Panc1 (cell line): ENCODE measurements around the gene NYAP1. TPM values are rescaled to one million over a fixed set of nuclear protein-coding genes. Genes with fewer than 3 reads are reported as not detected.
"Not testable (repeated sequence)": the region's sequence is repeated elsewhere in the genome, so short reads cannot be mapped to it uniquely, and the experiment has no call there.

ENCODE experiments used
- ATAC-seq: fragments of 200-7000 bp; cut with Tn5 transposase; 2 replicates; pipeline ENCODE4 v1.9.1; 2020; ENCODE audit warnings: mild to moderate bottlenecking, moderate library complexity
- BruUV-seq: library from RNA; stranded (reverse); fragments of 400-500 nt; replicated peaks from 2 replicates; lab custom pipeline; 2021; lab: Mats Ljungman, UMichigan
- CTCF ChIA-PET: fragments of 300-600 bp; sonication (Branson Sonifier 250); formaldehyde crosslinking; loops from one replicate; lab custom pipeline; 2022; ENCODE audit warnings: antibody characterized with exemption; lab: Charles Lee
- POLR2A ChIA-PET: fragments of 300-600 bp; sonication (Branson Sonifier 250); formaldehyde crosslinking; loops from one replicate; lab custom pipeline; 2022; ENCODE audit warnings: antibody characterized with exemption; lab: Charles Lee
- DNase-seq: peaks from one replicate; pipeline ENCODE4 v3.0.0-alpha.2; 2010; ENCODE audit warnings: low read depth, low spot score
- H3K27ac ChIP-seq: 2 replicates; pipeline ENCODE4 v1.5.1; 2011; ENCODE audit warnings: mild to moderate bottlenecking, low read length, inconsistent platforms
- H3K27me3 ChIP-seq: fragments of 200-500 bp; sonication (Bioruptor generic); 2 replicates; pipeline ENCODE4 v1.6.0; 2014; ENCODE audit warnings: low read length, inconsistent platforms; ENCODE audit not compliant: control insufficient read depth, insufficient read depth
- H3K36me3 ChIP-seq: fragments of 200-500 bp; sonication (Bioruptor generic); 2 replicates; pipeline ENCODE4 v1.5.1; 2014; ENCODE audit warnings: inconsistent platforms, mild to moderate bottlenecking, low read length, moderate library complexity; ENCODE audit not compliant: control insufficient read depth, insufficient read depth
- H3K4me1 ChIP-seq: 2 replicates; pipeline ENCODE4 v1.5.1; 2011; ENCODE audit warnings: inconsistent platforms, mild to moderate bottlenecking, low read length, moderate library complexity; ENCODE audit not compliant: control insufficient read depth, insufficient read depth
- H3K4me3 ChIP-seq, 2 experiments: 2 replicates each; pipeline ENCODE4 v1.5.1; 2011 to 2012; ENCODE audit warnings: low read depth in 2 of 2, low read length in 2 of 2, mild to moderate bottlenecking in 2 of 2, inconsistent platforms in 1 of 2, moderate library complexity in 1 of 2
- H3K9me3 ChIP-seq: fragments of 200-500 bp; sonication (Bioruptor generic); 2 replicates; pipeline ENCODE4 v1.5.1; 2014; ENCODE audit warnings: low read depth, mild to moderate bottlenecking, inconsistent platforms, low read length, moderate library complexity; ENCODE audit not compliant: control insufficient read depth, insufficient read depth
- POLR2AphosphoS5 ChIP-seq: IDR thresholded peaks from 2 replicates; pipeline ENCODE4 v1.6.1; 2012; ENCODE audit warnings: mild to moderate bottlenecking, low read depth, low read length, moderate library complexity
- SIN3A ChIP-seq: IDR thresholded peaks from 2 replicates; pipeline ENCODE4 v1.6.1; 2012; ENCODE audit warnings: low read depth, mild to moderate bottlenecking, low read length, moderate library complexity, borderline replicate concordance; ENCODE audit not compliant: insufficient read depth
- TCF7L2 ChIP-seq: IDR thresholded peaks from 2 replicates; pipeline ENCODE4 v1.6.1; 2011; ENCODE audit warnings: mild to moderate bottlenecking, low read depth, low read length, inconsistent platforms
- in situ Hi-C: cut with HindIII; loops from 2 replicates; pipeline ENCODE4 v1.10.0; 2016; ENCODE audit warnings: low sequenced_read_pairs, low pct_unique_long_range_greater_than_20kb
- intact Hi-C: fragments of 100-400 bp; cut with micrococcal nuclease; formaldehyde crosslinking; loops from one replicate; pipeline ENCODE4 v1.10.0; 2022; ENCODE audit not compliant: unreplicated experiment
- total RNA-seq: library from RNA; stranded (reverse); gene quantifications from one replicate; pipeline ENCODE4 v1.2.1, GENCODE V29; 2021; ENCODE audit not compliant: unreplicated experiment
- TF ChIP-seq, protein P1 (sequence below): fragments of 450-650 bp; IDR thresholded peaks from 2 replicates; pipeline ENCODE4 v1.5.1; 2017; ENCODE audit warnings: mild to moderate bottlenecking
- TF ChIP-seq, protein P2 (sequence below), 2 experiments: IDR thresholded peaks; 2 replicates each; pipeline ENCODE4 v1.6.1; 2011 to 2012; ENCODE audit warnings: low read depth in 2 of 2, control low read depth in 1 of 2, low read length in 1 of 2, mild to moderate bottlenecking in 1 of 2, moderate library complexity in 1 of 2; ENCODE audit not compliant: insufficient read depth in 1 of 2

The NYAP1 gene
- total RNA-seq, 1 experiment from 2014 or later = 4.0 TPM

DNA sequence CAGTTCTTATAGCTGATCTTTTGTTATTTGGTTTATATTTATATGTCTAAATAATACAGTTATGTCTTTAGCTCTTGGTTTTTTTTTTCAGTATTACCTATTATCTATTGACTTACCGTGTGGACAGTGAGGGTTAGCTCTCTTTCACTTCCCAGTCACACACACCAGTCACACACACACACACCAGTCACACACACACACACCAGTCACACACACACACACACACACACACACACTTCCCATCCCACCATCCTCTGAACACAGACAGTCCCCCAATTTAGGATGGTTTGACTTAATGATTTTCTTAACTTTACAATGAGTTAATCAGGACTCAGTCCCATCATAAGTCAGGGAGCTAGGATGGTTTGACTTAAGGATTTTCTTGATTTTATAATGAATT lies 36.4 kb downstream of the NYAP1 start:
- in situ Hi-C loops (no loop called here), intact Hi-C loops (no loop called here)
- ATAC-seq (no peak), DNase-seq (no peak)
- no TSS peak for BruUV-seq
- Histone ChIP-seq H3K27ac (no peak overlapping the region), H3K9me3 (no peaks in the 10 kb centered on the region), H3K27me3 (no peaks in the 10 kb centered on the region), H3K4me1 (no peaks in the 10 kb centered on the region), H3K4me3 (no peak overlapping the region), H3K36me3 (no peaks in the 10 kb centered on the region)
- TF ChIP-seq SIN3A (no peak), POLR2AphosphoS5 (no peak), TCF7L2 (no peak)
- TF ChIP-seq, protein P1, sequence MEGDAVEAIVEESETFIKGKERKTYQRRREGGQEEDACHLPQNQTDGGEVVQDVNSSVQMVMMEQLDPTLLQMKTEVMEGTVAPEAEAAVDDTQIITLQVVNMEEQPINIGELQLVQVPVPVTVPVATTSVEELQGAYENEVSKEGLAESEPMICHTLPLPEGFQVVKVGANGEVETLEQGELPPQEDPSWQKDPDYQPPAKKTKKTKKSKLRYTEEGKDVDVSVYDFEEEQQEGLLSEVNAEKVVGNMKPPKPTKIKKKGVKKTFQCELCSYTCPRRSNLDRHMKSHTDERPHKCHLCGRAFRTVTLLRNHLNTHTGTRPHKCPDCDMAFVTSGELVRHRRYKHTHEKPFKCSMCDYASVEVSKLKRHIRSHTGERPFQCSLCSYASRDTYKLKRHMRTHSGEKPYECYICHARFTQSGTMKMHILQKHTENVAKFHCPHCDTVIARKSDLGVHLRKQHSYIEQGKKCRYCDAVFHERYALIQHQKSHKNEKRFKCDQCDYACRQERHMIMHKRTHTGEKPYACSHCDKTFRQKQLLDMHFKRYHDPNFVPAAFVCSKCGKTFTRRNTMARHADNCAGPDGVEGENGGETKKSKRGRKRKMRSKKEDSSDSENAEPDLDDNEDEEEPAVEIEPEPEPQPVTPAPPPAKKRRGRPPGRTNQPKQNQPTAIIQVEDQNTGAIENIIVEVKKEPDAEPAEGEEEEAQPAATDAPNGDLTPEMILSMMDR = no peak
- ChIA-PET POLR2A (interaction anchor here (0.7 to 1.0 kb wide), 2 partner anchors 15 to 18 kb away, joined by 3 read pairs; no protein-coding TSS in a partner anchor), CTCF (no interaction called here)

DNA sequence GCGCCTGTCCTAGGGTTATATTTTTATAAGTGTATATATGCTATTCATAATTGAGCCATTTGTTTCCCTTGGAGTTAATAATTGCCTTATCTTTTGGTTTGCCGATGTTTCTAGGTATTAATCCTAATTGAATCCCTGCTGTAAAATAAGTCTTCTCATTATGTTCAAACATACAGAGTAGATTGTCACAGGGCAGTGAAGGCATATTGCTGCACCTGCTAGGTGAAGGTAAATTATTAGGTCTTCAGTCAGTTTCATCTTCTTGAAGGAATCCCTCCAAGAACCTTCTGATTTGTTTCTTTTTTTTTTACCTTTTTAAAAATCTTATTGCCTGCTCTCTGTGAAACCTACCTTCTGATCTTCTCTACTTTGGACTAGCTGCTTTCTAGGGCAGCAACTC lies 37.3 kb downstream of the NYAP1 start:
- DNase-seq (no peak), ATAC-seq (no peak)
- intact Hi-C loops = no loop called here
- Histone ChIP-seq H3K36me3 (no peaks in the 10 kb centered on the region), H3K27me3 (no peaks in the 10 kb centered on the region), H3K9me3 (no peaks in the 10 kb centered on the region), H3K27ac (no peak overlapping the region), H3K4me1 (no peaks in the 10 kb centered on the region), H3K4me3 (no peak overlapping the region)
- in situ Hi-C loops = no loop called here
- TF ChIP-seq SIN3A (no peak), POLR2AphosphoS5 (no peak), TCF7L2 (no peak)
- TF ChIP-seq, protein P2, sequence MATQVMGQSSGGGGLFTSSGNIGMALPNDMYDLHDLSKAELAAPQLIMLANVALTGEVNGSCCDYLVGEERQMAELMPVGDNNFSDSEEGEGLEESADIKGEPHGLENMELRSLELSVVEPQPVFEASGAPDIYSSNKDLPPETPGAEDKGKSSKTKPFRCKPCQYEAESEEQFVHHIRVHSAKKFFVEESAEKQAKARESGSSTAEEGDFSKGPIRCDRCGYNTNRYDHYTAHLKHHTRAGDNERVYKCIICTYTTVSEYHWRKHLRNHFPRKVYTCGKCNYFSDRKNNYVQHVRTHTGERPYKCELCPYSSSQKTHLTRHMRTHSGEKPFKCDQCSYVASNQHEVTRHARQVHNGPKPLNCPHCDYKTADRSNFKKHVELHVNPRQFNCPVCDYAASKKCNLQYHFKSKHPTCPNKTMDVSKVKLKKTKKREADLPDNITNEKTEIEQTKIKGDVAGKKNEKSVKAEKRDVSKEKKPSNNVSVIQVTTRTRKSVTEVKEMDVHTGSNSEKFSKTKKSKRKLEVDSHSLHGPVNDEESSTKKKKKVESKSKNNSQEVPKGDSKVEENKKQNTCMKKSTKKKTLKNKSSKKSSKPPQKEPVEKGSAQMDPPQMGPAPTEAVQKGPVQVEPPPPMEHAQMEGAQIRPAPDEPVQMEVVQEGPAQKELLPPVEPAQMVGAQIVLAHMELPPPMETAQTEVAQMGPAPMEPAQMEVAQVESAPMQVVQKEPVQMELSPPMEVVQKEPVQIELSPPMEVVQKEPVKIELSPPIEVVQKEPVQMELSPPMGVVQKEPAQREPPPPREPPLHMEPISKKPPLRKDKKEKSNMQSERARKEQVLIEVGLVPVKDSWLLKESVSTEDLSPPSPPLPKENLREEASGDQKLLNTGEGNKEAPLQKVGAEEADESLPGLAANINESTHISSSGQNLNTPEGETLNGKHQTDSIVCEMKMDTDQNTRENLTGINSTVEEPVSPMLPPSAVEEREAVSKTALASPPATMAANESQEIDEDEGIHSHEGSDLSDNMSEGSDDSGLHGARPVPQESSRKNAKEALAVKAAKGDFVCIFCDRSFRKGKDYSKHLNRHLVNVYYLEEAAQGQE (IDR thresholded peaks at IDR 0.05; ENCODE audit: insufficient read depth in 1 of 2, low read depth in 2 of 2, low read length in 1 of 2) = no peak
- TF ChIP-seq, protein P1 = no peak
- BruUV-seq = no TSS peak
- CTCF ChIA-PET = interaction anchor here (0.7 kb wide), 1 partner anchor 68 kb away, joined by 4 read pairs; no protein-coding TSS in a partner anchor
- POLR2A ChIA-PET = interaction anchor here (0.7 kb wide), 1 partner anchor 51 kb away, joined by 7 read pairs; no protein-coding TSS in a partner anchor

DNA sequence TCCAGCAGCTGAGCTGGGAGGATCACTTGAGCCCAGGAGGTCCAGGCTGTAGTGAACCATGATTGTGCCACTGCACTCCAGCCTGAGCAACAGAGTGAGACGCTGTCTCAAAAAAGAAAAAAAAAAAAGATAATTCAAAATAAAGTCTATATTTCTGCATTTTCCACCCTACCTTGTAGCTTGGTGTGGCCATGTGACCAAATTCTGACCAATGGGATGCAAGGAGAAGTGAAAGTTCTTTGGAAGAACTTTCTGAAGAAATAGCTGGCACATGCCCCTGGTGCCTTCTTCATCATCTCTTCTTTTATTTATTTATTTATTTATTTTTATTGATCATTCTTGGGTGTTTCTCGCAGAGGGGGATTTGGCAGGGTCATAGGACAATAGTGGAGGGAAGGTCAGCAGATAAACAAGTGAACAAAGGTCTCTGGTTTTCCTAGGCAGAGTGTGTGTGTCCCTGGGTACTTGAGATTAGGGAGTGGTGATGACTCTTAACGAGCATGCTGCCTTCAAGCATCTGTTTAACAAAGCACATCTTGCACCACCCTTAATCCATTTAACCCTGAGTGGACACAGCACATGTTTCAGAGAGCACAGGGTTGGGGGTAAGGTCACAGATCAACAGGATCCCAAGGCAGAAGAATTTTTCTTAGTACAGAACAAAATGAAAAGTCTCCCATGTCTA lies 38.3 kb downstream of the NYAP1 start:
- DNase-seq, H3K4me3 ChIP-seq, H3K9me3 ChIP-seq, in situ Hi-C loops, BruUV-seq, H3K36me3 ChIP-seq, H3K27ac ChIP-seq, ATAC-seq, H3K27me3 ChIP-seq, H3K4me1 ChIP-seq, intact Hi-C loops: not testable (repeated sequence)
- ChIA-PET CTCF (interaction anchor here (0.7 kb wide), 2 partner anchors 24 to 69 kb away, joined by 3 to 4 read pairs; no protein-coding TSS in a partner anchor), POLR2A (interaction anchor here (0.6 kb wide), 1 partner anchor 12 kb away, joined by 3 read pairs; no protein-coding TSS in a partner anchor)

DNA sequence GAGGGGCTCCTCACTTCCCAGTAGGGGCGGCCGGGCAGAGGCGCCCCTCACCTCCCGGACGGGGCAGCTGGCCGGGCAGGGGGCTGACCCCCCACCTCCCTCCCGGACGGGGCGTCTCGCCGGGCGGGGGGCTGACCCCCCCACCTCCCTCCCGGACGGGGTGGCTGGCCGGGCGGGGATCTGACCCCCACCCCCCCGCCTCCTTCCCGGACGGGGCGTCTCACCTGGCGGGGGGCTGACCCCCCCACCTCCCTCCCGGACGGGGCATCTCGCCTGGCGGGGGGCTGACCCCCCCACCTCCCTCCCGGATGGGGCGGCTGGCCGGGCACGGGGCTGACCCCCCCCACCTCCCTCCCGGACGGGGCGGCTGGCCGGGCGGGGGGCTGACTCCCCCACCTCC lies 39.5 kb downstream of the NYAP1 start:
- H3K36me3 ChIP-seq, H3K27me3 ChIP-seq, H3K27ac ChIP-seq, ATAC-seq, H3K4me3 ChIP-seq, H3K9me3 ChIP-seq, BruUV-seq, CTCF ChIA-PET, POLR2A ChIA-PET, DNase-seq, intact Hi-C loops, in situ Hi-C loops, H3K4me1 ChIP-seq: not testable (repeated sequence)
